HUDEP-2 (cell line): ENCODE measurements around the gene CTPS2.
"Not testable (repeated sequence)": the region's sequence is repeated elsewhere in the genome, so short reads cannot be mapped to it uniquely, and the experiment has no call there.

Experiments used
- DNase-seq, 76 experiments: peaks; one replicate each; lab custom pipeline; 2025; ENCODE audit not compliant: unreplicated experiment in 76 of 76; lab: John Stamatoyannopoulos, UW

CTPS2 gene

GRCh38 chrX:16712548-16713155 lies at the start of gene CTPS2:
Gene CTPS2, minus strand, starts transcription at chrX:16712669. Its CDS starts 9,767 bp downstream, at chrX:16702902.
- peak in 70 of 76 experiments; percentile 1 to 62 (median 32) for DNase-seq

GRCh38 chrX:16761500-16761899 lies 49.0 kb upstream of the CTPS2 start:
- DNase-seq, result not testable (repeated sequence)

- no peak for DNase-seq
These were observed 44.3 kb upstream of the CTPS2 start for GRCh38 chrX:16756724-16757123.

- no peak for DNase-seq
These were observed 41.5 kb upstream of the CTPS2 start for GRCh38 chrX:16754019-16754418.

- DNase-seq, result no peak
These were observed 37.7 kb upstream of the CTPS2 start for GRCh38 chrX:16750136-16750535.

- no peak for DNase-seq
These were observed 36.0 kb upstream of the CTPS2 start for GRCh38 chrX:16748425-16748824.

GRCh38 chrX:16745659-16746058 lies 33.2 kb upstream of the CTPS2 start:
- no peak for DNase-seq

GRCh38 chrX:16745102-16745501 lies 32.6 kb upstream of the CTPS2 start:
- no peak for DNase-seq

GRCh38 chrX:16743604-16744325 lies 31.3 kb upstream of the CTPS2 start:
- no peak for DNase-seq

GRCh38 chrX:16739574-16739973 lies 27.1 kb upstream of the CTPS2 start:
- DNase-seq, result no peak

- no peak for DNase-seq
These were observed 24.6 kb upstream of the CTPS2 start for GRCh38 chrX:16737024-16737423.

GRCh38 chrX:16733013-16733412 lies 20.5 kb upstream of the CTPS2 start:
- DNase-seq, result no peak

- DNase-seq, result no peak
These were observed 18.0 kb upstream of the CTPS2 start for GRCh38 chrX:16730450-16730849.

GRCh38 chrX:16727637-16728036 lies 15.2 kb upstream of the CTPS2 start:
- no peak for DNase-seq

- DNase-seq, result not testable (repeated sequence)
These were observed 14.0 kb upstream of the CTPS2 start for GRCh38 chrX:16726347-16726988.

GRCh38 chrX:16725072-16725471 lies 12.6 kb upstream of the CTPS2 start:
- DNase-seq, result no peak

- DNase-seq, result no peak
These were observed 10.0 kb upstream of the CTPS2 start for GRCh38 chrX:16722481-16722880.

GRCh38 chrX:16719334-16720084 lies 7.0 kb upstream of the CTPS2 start, which contains the start of gene SYAP1:
Gene SYAP1, plus strand, starts transcription at chrX:16719612. Its CDS starts 113 bp downstream, at chrX:16719725.
- peak in 75 of 76 experiments; percentile 2 to 90 (median 77) for DNase-seq

GRCh38 chrX:16718824-16719333 lies 6.4 kb upstream of the CTPS2 start:
- DNase-seq, result peak in 2 of 76 experiments; percentile 20 to 33

GRCh38 chrX:16716451-16716850 lies 4.0 kb upstream of the CTPS2 start:
- DNase-seq, result not testable (repeated sequence)

GRCh38 chrX:16715638-16716037 lies 3.2 kb upstream of the CTPS2 start:
- DNase-seq, result not testable (repeated sequence)
